WTC11 (cell line): Measurements from ENCODE around the gene ZFC3H1. TPM values are rescaled to one million over a fixed set of nuclear protein-coding genes. Genes with fewer than 3 reads are reported as not detected.

Experiments used
- ATAC-seq: fragments of 200-7000 bp; cut with Tn5 transposase; 2 replicates; pipeline ENCODE4 v1.10.0; 2021; ENCODE audit warnings: mild to moderate bottlenecking, moderate library complexity
- CTCF ChIA-PET: fragments of 300-600 bp; sonication (Branson Sonifier 250); formaldehyde crosslinking; loops from one replicate; lab custom pipeline; 2021; ENCODE audit warnings: antibody characterized with exemption; lab: Charles Lee
- POLR2A ChIA-PET: fragments of 350-600 bp; sonication (Branson Sonifier 250); formaldehyde crosslinking; loops from one replicate; lab custom pipeline; 2021; ENCODE audit warnings: antibody characterized with exemption; lab: Charles Lee
- DNase-seq: peaks from one replicate; pipeline ENCODE4 v3.0.0; 2021; ENCODE audit warnings: low spot score
- H3K27ac Mint-ChIP-seq: 2 replicates; pipeline ENCODE4 v1.8.0; 2021; ENCODE audit warnings: mixed read lengths
- H3K27me3 Mint-ChIP-seq: 2 replicates; pipeline ENCODE4 v1.8.0; 2021; ENCODE audit warnings: low read depth, mild to moderate bottlenecking, moderate library complexity, mixed read lengths
- H3K36me3 Mint-ChIP-seq: 2 replicates; pipeline ENCODE4 v1.8.0; 2021; ENCODE audit warnings: mixed read lengths
- H3K4me1 Mint-ChIP-seq: 2 replicates; pipeline ENCODE4 v1.8.0; 2022; ENCODE audit warnings: mixed read lengths
- H3K4me3 Mint-ChIP-seq: 2 replicates; pipeline ENCODE4 v1.8.0; 2021; ENCODE audit warnings: mild to moderate bottlenecking, moderate library complexity, mixed read lengths
- H3K9me3 Mint-ChIP-seq: 2 replicates; pipeline ENCODE4 v1.8.0; 2021; ENCODE audit warnings: mixed read lengths
- ATF1 ChIP-seq: sonication (generic); formaldehyde crosslinking; IDR thresholded peaks from 2 replicates; pipeline ENCODE4 v1.8.1; 2023; ENCODE audit warnings: mild to moderate bottlenecking, moderate library complexity, missing genetic modification reagents
- EMX1 ChIP-seq: fragments of 250-450 bp; sonication (Bioruptor Pico); IDR thresholded peaks from 2 replicates; pipeline ENCODE4 v1.8.0; 2021; ENCODE audit warnings: mild to moderate bottlenecking
- FOXK1 ChIP-seq: sonication (generic); formaldehyde crosslinking; IDR thresholded peaks from 2 replicates; pipeline ENCODE4 v1.8.0; 2022; ENCODE audit warnings: mild to moderate bottlenecking, moderate library complexity, missing genetic modification reagents
- FOXP1 ChIP-seq: sonication (generic); formaldehyde crosslinking; IDR thresholded peaks from 2 replicates; pipeline ENCODE4 v1.8.0; 2022; ENCODE audit warnings: missing genetic modification reagents, mild to moderate bottlenecking, moderate library complexity, borderline replicate concordance
- GABPB1 ChIP-seq: sonication (generic); formaldehyde crosslinking; IDR thresholded peaks from 2 replicates; pipeline ENCODE4 v1.8.1; 2023; ENCODE audit warnings: mild to moderate bottlenecking, missing genetic modification reagents
- HMGA2 ChIP-seq: fragments of 250-450 bp; sonication (Bioruptor Pico); IDR thresholded peaks from 2 replicates; pipeline ENCODE4 v1.4.0; 2021; ENCODE audit warnings: mild to moderate bottlenecking, moderate library complexity
- JUN ChIP-seq: sonication (generic); formaldehyde crosslinking; IDR thresholded peaks from 2 replicates; pipeline ENCODE4 v1.8.0; 2023; ENCODE audit warnings: mild to moderate bottlenecking, missing genetic modification reagents
- KAT7 ChIP-seq: sonication (generic); formaldehyde crosslinking; IDR thresholded peaks from 2 replicates; pipeline ENCODE4 v1.8.1; 2023; ENCODE audit warnings: missing genetic modification reagents, mild to moderate bottlenecking, borderline replicate concordance
- MYBL2 ChIP-seq: sonication (generic); formaldehyde crosslinking; IDR thresholded peaks from 2 replicates; pipeline ENCODE4 v1.8.1; 2023; ENCODE audit warnings: mild to moderate bottlenecking, moderate library complexity, missing genetic modification reagents
- NFATC4 ChIP-seq: fragments of 250-450 bp; sonication (Bioruptor Pico); IDR thresholded peaks from 2 replicates; pipeline ENCODE4 v1.9.0; 2021; ENCODE audit warnings: mild to moderate bottlenecking
- NR1H2 ChIP-seq: sonication (generic); formaldehyde crosslinking; IDR thresholded peaks from 2 replicates; pipeline ENCODE4 v1.9.0; 2021; ENCODE audit warnings: mild to moderate bottlenecking, moderate library complexity, missing genetic modification reagents
- PRRX2 ChIP-seq: fragments of 250-450 bp; sonication (Bioruptor Pico); IDR thresholded peaks from 2 replicates; pipeline ENCODE4 v1.8.0; 2021; ENCODE audit warnings: mild to moderate bottlenecking
- RELA ChIP-seq: sonication (generic); formaldehyde crosslinking; IDR thresholded peaks from 2 replicates; pipeline ENCODE4 v1.8.1; 2022; ENCODE audit warnings: missing genetic modification reagents, mild to moderate bottlenecking, borderline replicate concordance
- SMAD3 ChIP-seq: sonication (generic); formaldehyde crosslinking; IDR thresholded peaks from 2 replicates; pipeline ENCODE4 v1.8.0; 2022; ENCODE audit warnings: missing genetic modification reagents, mild to moderate bottlenecking, borderline replicate concordance
- SMAD4 ChIP-seq: sonication (generic); formaldehyde crosslinking; IDR thresholded peaks from 2 replicates; pipeline ENCODE4 v1.8.0; 2022; ENCODE audit warnings: mild to moderate bottlenecking, missing genetic modification reagents
- SP1 ChIP-seq: sonication (generic); formaldehyde crosslinking; conservative IDR thresholded peaks from 2 replicates; pipeline ENCODE4 v1.8.1; 2022; ENCODE audit warnings: missing genetic modification reagents
- ZNF219 ChIP-seq: sonication (generic); formaldehyde crosslinking; IDR thresholded peaks from 2 replicates; pipeline ENCODE4 v1.8.0; 2023; ENCODE audit warnings: missing genetic modification reagents, mild to moderate bottlenecking, borderline replicate concordance
- ZNF317 ChIP-seq: sonication (generic); formaldehyde crosslinking; IDR thresholded peaks from 2 replicates; pipeline ENCODE4 v1.8.1; 2023; ENCODE audit warnings: low read depth, mild to moderate bottlenecking, moderate library complexity, missing genetic modification reagents, borderline replicate concordance
- ZNF423 ChIP-seq: fragments of 250-450 bp; sonication (Bioruptor Pico); IDR thresholded peaks from 2 replicates; pipeline ENCODE4 v2.1.2; 2022; ENCODE audit warnings: mild to moderate bottlenecking, moderate library complexity
- total RNA-seq: library from RNA; stranded (reverse); gene quantifications from 3 replicates; pipeline ENCODE4 v1.2.3, GENCODE V29; 2021
- TF ChIP-seq, protein P1 (sequence below): sonication (generic); formaldehyde crosslinking; IDR thresholded peaks from 2 replicates; pipeline ENCODE4 v1.8.1; 2023; ENCODE audit warnings: mild to moderate bottlenecking, missing genetic modification reagents, moderate library complexity
- TF ChIP-seq, protein P2 (sequence below): fragments of 250-450 bp; sonication (Bioruptor Pico); IDR thresholded peaks from 2 replicates; pipeline ENCODE4 v1.9.0; 2021; ENCODE audit warnings: mild to moderate bottlenecking
- TF ChIP-seq, protein P3 (sequence below): sonication (generic); formaldehyde crosslinking; conservative IDR thresholded peaks from 2 replicates; pipeline ENCODE4 v1.8.1; 2022; ENCODE audit warnings: mild to moderate bottlenecking, missing genetic modification reagents
- TF ChIP-seq, protein P4 (sequence below): sonication (generic); formaldehyde crosslinking; IDR thresholded peaks from 2 replicates; pipeline ENCODE4 v1.8.1; 2023; ENCODE audit warnings: mild to moderate bottlenecking, missing genetic modification reagents
- TF ChIP-seq, protein P5 (sequence below): fragments of 250-450 bp; sonication (Bioruptor Pico); IDR thresholded peaks from 2 replicates; pipeline ENCODE4 v1.9.0; 2021; ENCODE audit warnings: mild to moderate bottlenecking, borderline replicate concordance
- TF ChIP-seq, protein P6 (sequence below): sonication (generic); formaldehyde crosslinking; IDR thresholded peaks from 2 replicates; pipeline ENCODE4 v1.8.1; 2022; ENCODE audit warnings: low read depth, missing genetic modification reagents, borderline replicate concordance

The ZFC3H1 gene
- total RNA-seq, 1 experiment from 2014 or later = 33.9 TPM

DNA sequence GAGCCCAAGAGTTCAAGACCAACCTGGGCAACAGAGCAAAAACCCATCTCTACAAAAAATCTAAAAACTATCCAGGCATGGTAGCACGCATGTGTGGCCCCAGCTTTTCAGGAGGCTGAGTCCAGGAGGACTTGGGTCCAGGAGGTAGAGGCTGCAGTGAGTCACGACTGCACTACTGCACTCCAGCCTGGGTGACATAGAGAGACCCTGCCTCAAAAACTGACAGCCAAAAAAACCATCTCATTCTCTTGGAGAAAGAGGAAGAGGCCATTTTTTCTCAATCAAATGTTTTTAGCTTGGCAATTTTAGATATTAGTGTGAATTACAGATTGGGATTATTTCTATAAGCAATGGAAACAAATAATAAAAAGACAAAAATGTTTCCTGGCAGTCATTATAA lies 38.2 kb downstream of the ZFC3H1 start:
- Mint-ChIP-seq H3K27me3 (no peaks in the 10 kb centered on the region), H3K9me3 (no peaks in the 10 kb centered on the region), H3K4me3 (no peak overlapping the region), H3K27ac (no peak overlapping the region), H3K4me1 (peaks cover 14% of the 10 kb centered on the region), H3K36me3 (peaks cover 74% of the 10 kb centered on the region)
- CTCF ChIA-PET = interaction anchor here (1.0 kb wide), 1 partner anchor 11 kb away, joined by 5 read pairs; no protein-coding TSS in a partner anchor
- no peak for TF ChIP-seq ZNF423 (CRISPR knock-in tag)
- POLR2A ChIA-PET = no interaction called here
- no peak for ATAC-seq
- no peak for DNase-seq

DNA sequence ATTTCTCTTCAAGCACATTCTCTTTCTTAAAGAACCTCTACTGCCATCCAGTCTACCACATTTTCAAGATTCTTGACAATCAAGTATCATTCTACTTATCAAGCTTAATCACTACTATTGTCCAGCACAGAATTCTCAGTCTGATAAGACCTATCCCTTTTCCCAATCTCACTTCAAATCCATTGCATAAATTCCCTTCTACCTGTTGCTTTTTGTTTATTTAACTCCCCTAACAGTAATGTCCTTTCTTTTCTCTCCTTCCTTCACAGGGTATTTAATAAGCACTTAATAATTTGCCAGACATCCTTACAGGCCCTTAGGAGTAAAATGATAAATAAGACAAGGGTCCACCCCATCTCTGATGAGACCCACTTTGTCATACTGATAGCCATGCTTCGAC lies 41.7 kb downstream of the ZFC3H1 start:
- no peak for ATAC-seq
- Mint-ChIP-seq H3K36me3 (peaks cover 64% of the 10 kb centered on the region), H3K4me1 (peaks cover 27% of the 10 kb centered on the region), H3K27ac (peak overlapping the region; percentile 0), H3K4me3 (no peak overlapping the region), H3K9me3 (no peaks in the 10 kb centered on the region), H3K27me3 (no peaks in the 10 kb centered on the region)
- TF ChIP-seq JUN (CRISPR knock-in tag) = no peak
- no peak for TF ChIP-seq RELA (CRISPR knock-in tag)
- TF ChIP-seq FOXP1 (CRISPR knock-in tag) = no peak
- TF ChIP-seq, protein P1, sequence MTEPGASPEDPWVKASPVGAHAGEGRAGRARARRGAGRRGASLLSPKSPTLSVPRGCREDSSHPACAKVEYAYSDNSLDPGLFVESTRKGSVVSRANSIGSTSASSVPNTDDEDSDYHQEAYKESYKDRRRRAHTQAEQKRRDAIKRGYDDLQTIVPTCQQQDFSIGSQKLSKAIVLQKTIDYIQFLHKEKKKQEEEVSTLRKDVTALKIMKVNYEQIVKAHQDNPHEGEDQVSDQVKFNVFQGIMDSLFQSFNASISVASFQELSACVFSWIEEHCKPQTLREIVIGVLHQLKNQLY (CRISPR knock-in tag) = no peak
- no peak for TF ChIP-seq NFATC4 (CRISPR knock-in tag)
- TF ChIP-seq PRRX2 = no peak
- TF ChIP-seq ZNF219 (CRISPR knock-in tag) = no peak
- TF ChIP-seq FOXK1 (CRISPR knock-in tag) = no peak
- no peak for TF ChIP-seq SP1
- no peak for TF ChIP-seq ATF1
- TF ChIP-seq KAT7 (CRISPR knock-in tag) = no peak
- no peak for TF ChIP-seq NR1H2 (CRISPR knock-in tag)
- no peak for TF ChIP-seq SMAD3 (CRISPR knock-in tag)
- TF ChIP-seq, protein P2, sequence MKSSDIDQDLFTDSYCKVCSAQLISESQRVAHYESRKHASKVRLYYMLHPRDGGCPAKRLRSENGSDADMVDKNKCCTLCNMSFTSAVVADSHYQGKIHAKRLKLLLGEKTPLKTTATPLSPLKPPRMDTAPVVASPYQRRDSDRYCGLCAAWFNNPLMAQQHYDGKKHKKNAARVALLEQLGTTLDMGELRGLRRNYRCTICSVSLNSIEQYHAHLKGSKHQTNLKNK (CRISPR knock-in tag) = no peak
- TF ChIP-seq HMGA2 (CRISPR knock-in tag) = no peak
- no peak for TF ChIP-seq MYBL2 (CRISPR knock-in tag)
- no peak for TF ChIP-seq ZNF317
- no peak for TF ChIP-seq EMX1 (CRISPR knock-in tag)
- ChIA-PET POLR2A (interaction anchor here (0.7 kb wide), 1 partner anchor 12 kb away, joined by 3 read pairs; no protein-coding TSS in a partner anchor), CTCF (no interaction called here)
- no peak for DNase-seq

DNA sequence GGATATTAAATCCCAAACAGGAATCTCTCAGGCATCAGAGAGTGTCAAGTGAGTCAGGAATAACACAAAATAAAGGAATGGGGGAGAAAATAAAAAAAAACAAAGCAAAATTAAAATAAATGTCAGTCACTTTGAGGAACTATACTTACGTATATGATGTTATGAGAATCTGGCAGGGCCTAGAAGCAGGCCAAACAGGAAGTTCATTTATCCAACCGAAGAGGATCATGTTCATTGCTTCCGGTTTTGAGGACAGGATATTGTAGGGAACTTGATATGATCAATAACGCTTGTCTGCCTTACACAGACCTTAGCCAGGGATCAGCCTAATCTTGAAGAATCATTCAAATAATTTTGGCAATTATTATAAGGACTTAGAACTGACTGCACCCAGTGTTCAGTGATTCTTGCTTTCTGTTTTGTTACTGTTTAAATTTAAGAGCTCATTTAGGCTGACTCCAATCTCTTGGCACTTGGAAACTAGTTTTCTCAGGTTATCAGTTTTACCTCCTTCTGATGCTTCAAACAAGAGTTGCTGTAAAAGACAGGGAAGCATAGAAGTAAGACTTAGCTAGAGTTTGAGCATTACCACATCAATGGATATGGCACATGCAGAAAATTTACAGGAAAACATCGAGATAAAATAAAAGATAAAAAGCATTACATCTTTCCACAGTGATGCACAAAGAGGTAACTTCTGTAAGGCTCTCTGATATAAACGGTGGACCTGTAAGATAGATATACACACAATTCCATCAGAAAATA lies 53.4 kb downstream of the ZFC3H1 start:
- ATAC-seq (no peak), DNase-seq (no peak)
- ChIA-PET CTCF (interaction anchor here (1.0 kb wide), 1 partner anchor 26 kb away, joined by 3 read pairs; no protein-coding TSS in a partner anchor), POLR2A (no interaction called here)
- Mint-ChIP-seq H3K4me1 (no peaks in the 10 kb centered on the region), H3K9me3 (no peaks in the 10 kb centered on the region), H3K4me3 (no peak overlapping the region), H3K27me3 (no peaks in the 10 kb centered on the region), H3K36me3 (peaks cover 61% of the 10 kb centered on the region), H3K27ac (no peak overlapping the region)
- no peak for TF ChIP-seq GABPB1
- TF ChIP-seq, protein P3, sequence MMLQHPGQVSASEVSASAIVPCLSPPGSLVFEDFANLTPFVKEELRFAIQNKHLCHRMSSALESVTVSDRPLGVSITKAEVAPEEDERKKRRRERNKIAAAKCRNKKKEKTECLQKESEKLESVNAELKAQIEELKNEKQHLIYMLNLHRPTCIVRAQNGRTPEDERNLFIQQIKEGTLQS (CRISPR knock-in tag) = no peak
- TF ChIP-seq, protein P4, sequence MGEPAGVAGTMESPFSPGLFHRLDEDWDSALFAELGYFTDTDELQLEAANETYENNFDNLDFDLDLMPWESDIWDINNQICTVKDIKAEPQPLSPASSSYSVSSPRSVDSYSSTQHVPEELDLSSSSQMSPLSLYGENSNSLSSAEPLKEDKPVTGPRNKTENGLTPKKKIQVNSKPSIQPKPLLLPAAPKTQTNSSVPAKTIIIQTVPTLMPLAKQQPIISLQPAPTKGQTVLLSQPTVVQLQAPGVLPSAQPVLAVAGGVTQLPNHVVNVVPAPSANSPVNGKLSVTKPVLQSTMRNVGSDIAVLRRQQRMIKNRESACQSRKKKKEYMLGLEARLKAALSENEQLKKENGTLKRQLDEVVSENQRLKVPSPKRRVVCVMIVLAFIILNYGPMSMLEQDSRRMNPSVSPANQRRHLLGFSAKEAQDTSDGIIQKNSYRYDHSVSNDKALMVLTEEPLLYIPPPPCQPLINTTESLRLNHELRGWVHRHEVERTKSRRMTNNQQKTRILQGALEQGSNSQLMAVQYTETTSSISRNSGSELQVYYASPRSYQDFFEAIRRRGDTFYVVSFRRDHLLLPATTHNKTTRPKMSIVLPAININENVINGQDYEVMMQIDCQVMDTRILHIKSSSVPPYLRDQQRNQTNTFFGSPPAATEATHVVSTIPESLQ (CRISPR knock-in tag) = no peak
- TF ChIP-seq, protein P5, sequence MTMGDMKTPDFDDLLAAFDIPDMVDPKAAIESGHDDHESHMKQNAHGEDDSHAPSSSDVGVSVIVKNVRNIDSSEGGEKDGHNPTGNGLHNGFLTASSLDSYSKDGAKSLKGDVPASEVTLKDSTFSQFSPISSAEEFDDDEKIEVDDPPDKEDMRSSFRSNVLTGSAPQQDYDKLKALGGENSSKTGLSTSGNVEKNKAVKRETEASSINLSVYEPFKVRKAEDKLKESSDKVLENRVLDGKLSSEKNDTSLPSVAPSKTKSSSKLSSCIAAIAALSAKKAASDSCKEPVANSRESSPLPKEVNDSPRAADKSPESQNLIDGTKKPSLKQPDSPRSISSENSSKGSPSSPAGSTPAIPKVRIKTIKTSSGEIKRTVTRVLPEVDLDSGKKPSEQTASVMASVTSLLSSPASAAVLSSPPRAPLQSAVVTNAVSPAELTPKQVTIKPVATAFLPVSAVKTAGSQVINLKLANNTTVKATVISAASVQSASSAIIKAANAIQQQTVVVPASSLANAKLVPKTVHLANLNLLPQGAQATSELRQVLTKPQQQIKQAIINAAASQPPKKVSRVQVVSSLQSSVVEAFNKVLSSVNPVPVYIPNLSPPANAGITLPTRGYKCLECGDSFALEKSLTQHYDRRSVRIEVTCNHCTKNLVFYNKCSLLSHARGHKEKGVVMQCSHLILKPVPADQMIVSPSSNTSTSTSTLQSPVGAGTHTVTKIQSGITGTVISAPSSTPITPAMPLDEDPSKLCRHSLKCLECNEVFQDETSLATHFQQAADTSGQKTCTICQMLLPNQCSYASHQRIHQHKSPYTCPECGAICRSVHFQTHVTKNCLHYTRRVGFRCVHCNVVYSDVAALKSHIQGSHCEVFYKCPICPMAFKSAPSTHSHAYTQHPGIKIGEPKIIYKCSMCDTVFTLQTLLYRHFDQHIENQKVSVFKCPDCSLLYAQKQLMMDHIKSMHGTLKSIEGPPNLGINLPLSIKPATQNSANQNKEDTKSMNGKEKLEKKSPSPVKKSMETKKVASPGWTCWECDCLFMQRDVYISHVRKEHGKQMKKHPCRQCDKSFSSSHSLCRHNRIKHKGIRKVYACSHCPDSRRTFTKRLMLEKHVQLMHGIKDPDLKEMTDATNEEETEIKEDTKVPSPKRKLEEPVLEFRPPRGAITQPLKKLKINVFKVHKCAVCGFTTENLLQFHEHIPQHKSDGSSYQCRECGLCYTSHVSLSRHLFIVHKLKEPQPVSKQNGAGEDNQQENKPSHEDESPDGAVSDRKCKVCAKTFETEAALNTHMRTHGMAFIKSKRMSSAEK = no peak
- no peak for TF ChIP-seq SMAD4 (CRISPR knock-in tag)
- TF ChIP-seq, protein P6, sequence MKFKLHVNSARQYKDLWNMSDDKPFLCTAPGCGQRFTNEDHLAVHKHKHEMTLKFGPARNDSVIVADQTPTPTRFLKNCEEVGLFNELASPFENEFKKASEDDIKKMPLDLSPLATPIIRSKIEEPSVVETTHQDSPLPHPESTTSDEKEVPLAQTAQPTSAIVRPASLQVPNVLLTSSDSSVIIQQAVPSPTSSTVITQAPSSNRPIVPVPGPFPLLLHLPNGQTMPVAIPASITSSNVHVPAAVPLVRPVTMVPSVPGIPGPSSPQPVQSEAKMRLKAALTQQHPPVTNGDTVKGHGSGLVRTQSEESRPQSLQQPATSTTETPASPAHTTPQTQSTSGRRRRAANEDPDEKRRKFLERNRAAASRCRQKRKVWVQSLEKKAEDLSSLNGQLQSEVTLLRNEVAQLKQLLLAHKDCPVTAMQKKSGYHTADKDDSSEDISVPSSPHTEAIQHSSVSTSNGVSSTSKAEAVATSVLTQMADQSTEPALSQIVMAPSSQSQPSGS (CRISPR knock-in tag) = no peak
